CD14-positive monocyte (primary cell): ENCODE measurements around the gene FAM83F. TPM values are rescaled to one million over a fixed set of nuclear protein-coding genes. Genes with fewer than 3 reads are reported as not detected.

Experiments
- DNase-seq, 3 donors: peaks; one replicate each; pipeline ENCODE4 v3.0.0-alpha.2; 2011 to 2022
- H2AFZ ChIP-seq: 2 replicates; pipeline ENCODE4 v1.6.0; 2012; ENCODE audit warnings: mild to moderate bottlenecking, low read depth, low read length, inconsistent platforms; ENCODE audit not compliant: insufficient read depth, poor library complexity, severe bottlenecking
- H3K27ac ChIP-seq, 2 donors: 1 replicate in 1 of 2; 2 replicates in 1 of 2; pipeline ENCODE4 v1.5.1; 2012 to 2013; ENCODE audit warnings: low read length in 2 of 2, control low read depth in 1 of 2, inconsistent platforms in 1 of 2, low read depth in 1 of 2, mild to moderate bottlenecking in 1 of 2
- H3K27me3 ChIP-seq, 2 donors: one replicate each; pipeline versions ENCODE4 v1.6.0 to v1.6.1; 2011 to 2013; ENCODE audit warnings: low read length in 2 of 2; ENCODE audit not compliant: control insufficient read depth in 2 of 2, insufficient read depth in 2 of 2
- H3K36me3 ChIP-seq, 2 donors: replicated peaks in 1 of 2; 1 replicate in 1 of 2; 2 replicates in 1 of 2; pipeline versions ENCODE4 v1.5.1 to v1.6.1; 2012 to 2013; ENCODE audit warnings: low read length in 2 of 2, control low read depth in 1 of 2, inconsistent platforms in 1 of 2, mild to moderate bottlenecking in 1 of 2; ENCODE audit not compliant: insufficient read depth in 2 of 2, control insufficient read depth in 1 of 2
- H3K4me1 ChIP-seq, 2 donors: 1 replicate in 1 of 2; 2 replicates in 1 of 2; pipeline versions ENCODE4 v1.5.1 to v1.6.1; 2012 to 2013; ENCODE audit warnings: low read length in 2 of 2, control low read depth in 1 of 2, inconsistent platforms in 1 of 2, mild to moderate bottlenecking in 1 of 2, moderate library complexity in 1 of 2; ENCODE audit not compliant: insufficient read depth in 2 of 2, control insufficient read depth in 1 of 2
- H3K4me2 ChIP-seq: replicated peaks from 2 replicates; pipeline ENCODE3; 2012; ENCODE audit warnings: low read length, moderate library complexity, mild to moderate bottlenecking; ENCODE audit not compliant: poor library complexity, severe bottlenecking; ENCODE audit errors: extremely low read depth
- H3K4me3 ChIP-seq, 3 experiments: fragments of 200-600 bp in 1 of 3; sonication (generic) in 1 of 3; replicated peaks in 1 of 3; 1 replicate in 2 of 3; 2 replicates in 1 of 3; pipeline ENCODE4 v1.5.1; 2011 to 2013; ENCODE audit warnings: low read length in 3 of 3, mild to moderate bottlenecking in 3 of 3, control low read depth in 2 of 3, low read depth in 2 of 3, inconsistent platforms in 1 of 3, moderate library complexity in 1 of 3
- H3K79me2 ChIP-seq: 2 replicates; pipeline ENCODE4 v1.6.0; 2012; ENCODE audit warnings: mild to moderate bottlenecking, control low read depth, inconsistent platforms, low read length, moderate library complexity; ENCODE audit not compliant: insufficient read depth
- H3K9ac ChIP-seq: 2 replicates; pipeline ENCODE4 v1.6.0; 2017; ENCODE audit warnings: low read length, mild to moderate bottlenecking; ENCODE audit not compliant: insufficient read depth, poor library complexity, severe bottlenecking
- H3K9me3 ChIP-seq, 2 donors: replicated peaks in 1 of 2; 1 replicate in 1 of 2; 2 replicates in 1 of 2; pipeline versions ENCODE4 v1.5.1 to v1.6.1; 2012 to 2013; ENCODE audit warnings: low read length in 2 of 2, control low read depth in 1 of 2; ENCODE audit not compliant: control insufficient read depth in 1 of 2, insufficient read depth in 1 of 2
- H4K20me1 ChIP-seq: 2 replicates; pipeline ENCODE4 v1.6.0; 2012; ENCODE audit warnings: mild to moderate bottlenecking, low read length, control low read depth, moderate library complexity; ENCODE audit not compliant: insufficient read depth
- H3K27ac Mint-ChIP-seq, 7 donors: one replicate each; pipeline ENCODE4 v1.8.0; 2020; ENCODE audit warnings: mild to moderate bottlenecking in 7 of 7, mixed read lengths in 7 of 7, moderate library complexity in 6 of 7, inconsistent platforms in 2 of 7
- H3K27me3 Mint-ChIP-seq, 3 donors: one replicate each; pipeline ENCODE4 v1.8.0; 2021 to 2022; ENCODE audit warnings: low read depth in 3 of 3, mild to moderate bottlenecking in 3 of 3, mixed read lengths in 3 of 3, moderate library complexity in 3 of 3, inconsistent platforms in 1 of 3
- H3K36me3 Mint-ChIP-seq, 2 donors: one replicate each; pipeline ENCODE4 v1.8.0; 2020; ENCODE audit warnings: mixed read lengths in 2 of 2, inconsistent platforms in 1 of 2, mild to moderate bottlenecking in 1 of 2
- H3K4me1 Mint-ChIP-seq: one replicate; pipeline ENCODE4 v1.8.0; 2020; ENCODE audit warnings: mild to moderate bottlenecking, mixed read lengths
- H3K4me3 Mint-ChIP-seq, 2 donors: one replicate each; pipeline ENCODE4 v1.8.0; 2020; ENCODE audit warnings: mild to moderate bottlenecking in 2 of 2, mixed read lengths in 2 of 2, moderate library complexity in 1 of 2
- H3K9me3 Mint-ChIP-seq, 7 donors: one replicate each; pipeline ENCODE4 v1.8.0; 2020 to 2022; ENCODE audit warnings: mixed read lengths in 7 of 7, mild to moderate bottlenecking in 6 of 7, moderate library complexity in 6 of 7, inconsistent platforms in 2 of 7
- CTCF ChIP-seq: fragments of 200-600 bp; IDR thresholded peaks from one replicate; pipeline ENCODE4 v1.8.0; 2022; ENCODE audit warnings: antibody characterized with exemption, mild to moderate bottlenecking
- WGBS: methylation state at CpG from one replicate; pipeline ENCODE4 v1.1.5; 2013; ENCODE audit warnings: missing lambda C conversion rate; ENCODE audit not compliant: insufficient coverage; 5-methylcytosine and 5-hydroxymethylcytosine counted together
- intact Hi-C, 2 donors: fragments of 100-400 bp; cut with micrococcal nuclease; formaldehyde crosslinking; loops; one replicate each; pipeline versions ENCODE4 v1.15.0 to v1.15.1; 2023
- polyA plus RNA-seq, 3 donors: library from polyadenylated mRNA; depleted of rRNA in 1 of 3; unstranded in 2 of 3; stranded (reverse) in 1 of 3; fragments of 300-500 nt in 2 of 3; fragments of >200 nt in 1 of 3; fragmentation: Illumina TruSeq in 2 of 3; gene quantifications; 1 replicate in 2 of 3; 2 replicates in 1 of 3; pipeline ENCODE4 v1.2.3, GENCODE V29; 2012 to 2021

Gene FAM83F
- polyA plus RNA-seq, 3 donors = 0.01 TPM; not detected in 2

GRCh38 chr22:39973656-39974055, 21.1 kb upstream of the FAM83F start:
- no peaks in the 10 kb centered on the region for H3K36me3 ChIP-seq
- peak overlapping the region in 1 of 2 donors; percentile 8 for H3K4me3 Mint-ChIP-seq
- TF ChIP-seq CTCF = no peak
- no peak overlapping the region for H3K4me3 ChIP-seq
- no peak for DNase-seq
- no peak overlapping the region for H3K27ac ChIP-seq
- 65% methylated on average over 5 of the region's 5 CpGs for WGBS
- peaks cover 0 to 5% (median 0%) of the 10 kb centered on the region in 7 donors for H3K9me3 Mint-ChIP-seq
- peaks cover 22 to 43% of the 10 kb centered on the region in 2 donors for H3K27me3 ChIP-seq
- no peaks in the 10 kb centered on the region for H3K4me1 Mint-ChIP-seq
- no peaks in the 10 kb centered on the region for H4K20me1 ChIP-seq
- H3K4me1 ChIP-seq = no peaks in the 10 kb centered on the region
- no peaks in the 10 kb centered on the region for H3K9me3 ChIP-seq
- intact Hi-C loops = no loop called here
- no peak overlapping the region for H3K9ac ChIP-seq
- H3K79me2 ChIP-seq = no peaks in the 10 kb centered on the region
- H2AFZ ChIP-seq = no peak overlapping the region
- peaks cover 49 to 73% (median 73%) of the 10 kb centered on the region in 3 donors for H3K27me3 Mint-ChIP-seq
- H3K27ac Mint-ChIP-seq = peak overlapping the region in 1 of 7 donors; percentile 15
- H3K4me2 ChIP-seq = no peak overlapping the region
- peaks cover 0 to 2% of the 10 kb centered on the region in 2 donors for H3K36me3 Mint-ChIP-seq

GRCh38 chr22:39974065-39974464, 20.7 kb upstream of the FAM83F start:
- no peak overlapping the region for H3K27ac ChIP-seq
- WGBS = 100% methylated on average over 2 of the region's 5 CpGs
- no peaks in the 10 kb centered on the region for H3K36me3 ChIP-seq
- H3K27me3 Mint-ChIP-seq = peaks cover 53 to 74% (median 69%) of the 10 kb centered on the region in 3 donors
- H4K20me1 ChIP-seq = no peaks in the 10 kb centered on the region
- H3K36me3 Mint-ChIP-seq = peaks cover 0 to 2% of the 10 kb centered on the region in 2 donors
- H3K4me2 ChIP-seq = no peak overlapping the region
- no peak overlapping the region for H3K9ac ChIP-seq
- H3K4me3 ChIP-seq = no peak overlapping the region
- DNase-seq = no peak
- peaks cover 0 to 5% (median 0%) of the 10 kb centered on the region in 7 donors for H3K9me3 Mint-ChIP-seq
- intact Hi-C loops = no loop called here
- TF ChIP-seq CTCF = no peak
- no peaks in the 10 kb centered on the region for H3K4me1 Mint-ChIP-seq
- H2AFZ ChIP-seq = no peak overlapping the region
- H3K4me1 ChIP-seq = no peaks in the 10 kb centered on the region
- H3K4me3 Mint-ChIP-seq = no peak overlapping the region
- H3K27ac Mint-ChIP-seq = no peak overlapping the region
- H3K9me3 ChIP-seq = no peaks in the 10 kb centered on the region
- peaks cover 22 to 44% of the 10 kb centered on the region in 2 donors for H3K27me3 ChIP-seq
- no peaks in the 10 kb centered on the region for H3K79me2 ChIP-seq
